GM19324 (cell line): ENCODE measurements around the gene SIGMAR1.

ENCODE experiments used
- ATAC-seq: cut with Tn5 transposase; IDR thresholded peaks from one replicate; pipeline ENCODE4 v1.9.1; 2021; ENCODE audit warnings: mild to moderate bottlenecking, moderate library complexity; ENCODE audit not compliant: unreplicated experiment, low FRiP score

SIGMAR1 gene

GRCh38 chr9:34633851-34634550, 3.6 kb downstream of the SIGMAR1 start:
- no peak for ATAC-seq

- no peak for ATAC-seq
Measured at GRCh38 chr9:34633166-34633565, 4.4 kb downstream of the SIGMAR1 start.

GRCh38 chr9:34630402-34631154, 7.0 kb downstream of the SIGMAR1 start:
- ATAC-seq: no peak

GRCh38 chr9:34629491-34629808, 8.1 kb downstream of the SIGMAR1 start:
- no peak for ATAC-seq

- ATAC-seq: no peak
Measured at GRCh38 chr9:34628656-34629490, 8.7 kb downstream of the SIGMAR1 start, which contains the start of gene ARID3C. ARID3C (minus strand) TSS chr9:34629066; CDS start chr9:34628014, 1,052 bp downstream.

- ATAC-seq: no peak
Measured at GRCh38 chr9:34627716-34628655, 9.6 kb downstream of the SIGMAR1 start.

- no peak for ATAC-seq
Measured at GRCh38 chr9:34625186-34625486, 12.5 kb downstream of the SIGMAR1 start.

- no peak for ATAC-seq
Measured at GRCh38 chr9:34624475-34625185, 13.0 kb downstream of the SIGMAR1 start.

GRCh38 chr9:34623374-34624235, 14.0 kb downstream of the SIGMAR1 start:
- no peak for ATAC-seq

- ATAC-seq: peak; percentile 91
Measured at GRCh38 chr9:34620061-34620994, 17.3 kb downstream of the SIGMAR1 start, which contains the start of gene DCTN3. DCTN3 (minus strand) TSS chr9:34620495; CDS start chr9:34620464, 31 bp downstream.

- no peak for ATAC-seq
Measured at GRCh38 chr9:34615132-34615531, 22.5 kb downstream of the SIGMAR1 start.

- ATAC-seq: peak; percentile 36
Measured at GRCh38 chr9:34612788-34613390, 24.7 kb downstream of the SIGMAR1 start.

- peak; percentile 76 for ATAC-seq
Measured at GRCh38 chr9:34611811-34612787, 25.5 kb downstream of the SIGMAR1 start, which contains the start of gene RPP25L. RPP25L (minus strand) TSS chr9:34612097; CDS start chr9:34611296, 801 bp downstream.

GRCh38 chr9:34611251-34611810, 26.3 kb downstream of the SIGMAR1 start:
- ATAC-seq: peak; percentile 4

- no peak for ATAC-seq
Measured at GRCh38 chr9:34610434-34611206, 27.0 kb downstream of the SIGMAR1 start.
